IMR-90 (cell line): ENCODE results near the gene DENND1B. TPM values are rescaled to one million over a fixed set of nuclear protein-coding genes. Genes with fewer than 3 reads are reported as not detected.

Source experiments
- ATAC-seq: fragments of 200-7000 bp; cut with Tn5 transposase; 2 replicates; pipeline ENCODE4 v1.9.1; 2020; ENCODE audit warnings: low read depth, mild to moderate bottlenecking, moderate library complexity
- BruUV-seq: library from RNA; stranded (reverse); fragments of 400-500 nt; replicated peaks from 2 replicates; lab custom pipeline; 2021; lab: Mats Ljungman, UMichigan
- CTCF ChIA-PET: fragments of 300-600 bp; formaldehyde crosslinking; extraction: SDS; loops from one replicate; lab custom pipeline; 2021; ENCODE audit warnings: antibody characterized with exemption; lab: Yijun Ruan, JAX
- POLR2A ChIA-PET: fragments of 300-600 bp; sonication (Branson Sonifier 250); formaldehyde crosslinking; loops from one replicate; lab custom pipeline; 2022; ENCODE audit warnings: antibody characterized with exemption; ENCODE audit not compliant: unreplicated experiment; lab: Charles Lee
- DNase-seq: peaks from one replicate; pipeline ENCODE4 v3.0.0; 2013
- H2AFZ ChIP-seq: replicated peaks from 2 replicates; pipeline ENCODE3; 2013; ENCODE audit warnings: low read length, mild to moderate bottlenecking; ENCODE audit not compliant: poor library complexity
- H2AK5ac ChIP-seq: 2 replicates; pipeline ENCODE4 v1.6.1; 2013; ENCODE audit warnings: low read depth, low read length, inconsistent platforms
- H2AK9ac ChIP-seq: replicated peaks from 2 replicates; pipeline ENCODE3; 2013; ENCODE audit warnings: mild to moderate bottlenecking, low read depth, low read length, moderate library complexity; ENCODE audit not compliant: poor library complexity
- H2BK120ac ChIP-seq: 2 replicates; pipeline ENCODE4 v1.6.1; 2013; ENCODE audit warnings: low read depth, low read length, inconsistent platforms
- H2BK15ac ChIP-seq: 3 replicates; pipeline ENCODE4 v1.6.1; 2013; ENCODE audit warnings: low read depth, low read length, inconsistent platforms
- H2BK20ac ChIP-seq: 2 replicates; pipeline ENCODE4 v1.6.1; 2013; ENCODE audit warnings: low read depth, mild to moderate bottlenecking, inconsistent platforms, low read length, moderate library complexity
- H2BK5ac ChIP-seq: 2 replicates; pipeline ENCODE4 v1.6.1; 2013; ENCODE audit warnings: mild to moderate bottlenecking, low read depth, low read length, inconsistent platforms; ENCODE audit not compliant: poor library complexity, severe bottlenecking
- H3K14ac ChIP-seq: replicated peaks from 2 replicates; pipeline ENCODE4 v1.6.1; 2013; ENCODE audit warnings: low read depth, low read length, inconsistent platforms
- H3K18ac ChIP-seq: 2 replicates; pipeline ENCODE4 v1.6.1; 2013; ENCODE audit warnings: low read depth, low read length, control low read depth
- H3K23ac ChIP-seq: 2 replicates; pipeline ENCODE4 v1.6.1; 2013; ENCODE audit warnings: low read depth, low read length, inconsistent platforms
- H3K27ac ChIP-seq: 2 replicates; pipeline ENCODE4 v1.5.1; 2013; ENCODE audit warnings: mild to moderate bottlenecking, control low read depth, low read length; ENCODE audit not compliant: insufficient read depth
- H3K27me3 ChIP-seq: 2 replicates; pipeline ENCODE4 v1.6.1; 2013; ENCODE audit warnings: low read length; ENCODE audit not compliant: control insufficient read depth, insufficient read depth
- H3K36me3 ChIP-seq: 2 replicates; pipeline ENCODE4 v1.6.1; 2013; ENCODE audit warnings: low read length, mixed read lengths; ENCODE audit not compliant: control insufficient read depth, insufficient read depth
- H3K4ac ChIP-seq: 2 replicates; pipeline ENCODE4 v1.6.1; 2013; ENCODE audit warnings: low read depth, low read length, inconsistent platforms
- H3K4me1 ChIP-seq: 2 replicates; pipeline ENCODE4 v1.6.1; 2013; ENCODE audit warnings: low read length, mixed read lengths; ENCODE audit not compliant: control insufficient read depth, insufficient read depth
- H3K4me2 ChIP-seq: 2 replicates; pipeline ENCODE4 v1.6.1; 2013; ENCODE audit warnings: low read depth, mild to moderate bottlenecking, control low read depth, low read length, moderate library complexity
- H3K4me3 ChIP-seq: 2 replicates; pipeline ENCODE4 v1.5.1; 2013; ENCODE audit warnings: low read depth, mild to moderate bottlenecking, control low read depth, low read length, moderate library complexity; ENCODE audit not compliant: insufficient read depth
- H3K56ac ChIP-seq: 2 replicates; pipeline ENCODE4 v1.6.1; 2013; ENCODE audit warnings: low read length, inconsistent platforms; ENCODE audit not compliant: insufficient read depth; ENCODE audit errors: extremely low read depth
- H3K79me1 ChIP-seq, 2 experiments: 2 replicates each; pipeline ENCODE4 v1.6.1; 2013; ENCODE audit warnings: low read length in 2 of 2, inconsistent platforms in 1 of 2, low read depth in 1 of 2
- H3K9ac ChIP-seq: 2 replicates; pipeline ENCODE4 v1.6.1; 2013; ENCODE audit warnings: low read depth, low read length, control low read depth
- H3K9me1 ChIP-seq: 2 replicates; pipeline ENCODE4 v1.6.1; 2013; ENCODE audit warnings: low read length, inconsistent platforms; ENCODE audit not compliant: insufficient read depth
- H3K9me3 ChIP-seq: 2 replicates; pipeline ENCODE4 v1.6.1; 2013; ENCODE audit warnings: low read length; ENCODE audit not compliant: control insufficient read depth, insufficient read depth
- H4K20me1 ChIP-seq: 2 replicates; pipeline ENCODE4 v1.6.1; 2013; ENCODE audit warnings: low read length, inconsistent platforms; ENCODE audit not compliant: insufficient read depth
- H4K5ac ChIP-seq: 2 replicates; pipeline ENCODE4 v1.6.1; 2013; ENCODE audit warnings: mild to moderate bottlenecking, low read depth, low read length, control low read depth
- H4K8ac ChIP-seq, 2 experiments: 2 replicates each; pipeline ENCODE4 v1.6.1; 2013; ENCODE audit warnings: low read depth in 2 of 2, low read length in 2 of 2, control low read depth in 1 of 2, inconsistent platforms in 1 of 2
- H4K91ac ChIP-seq: 2 replicates; pipeline ENCODE4 v1.6.1; 2013; ENCODE audit warnings: low read depth, low read length, inconsistent platforms; ENCODE audit not compliant: insufficient read depth
- CEBPB ChIP-seq: IDR thresholded peaks from 2 replicates; pipeline ENCODE4 v1.6.1; 2012; ENCODE audit warnings: low read depth, low read length, improper control_type of control experiment
- CHD1 ChIP-seq: IDR thresholded peaks from 2 replicates; pipeline ENCODE4 v1.6.1; 2012; ENCODE audit warnings: low read depth, low read length, improper control_type of control experiment
- CTCF ChIP-seq: conservative IDR thresholded peaks from 2 replicates; pipeline ENCODE4 v1.5.1; 2012; ENCODE audit warnings: mild to moderate bottlenecking, low read depth, low read length, improper control_type of control experiment
- ELK1 ChIP-seq: fragments of 150-350 bp; IDR thresholded peaks from 2 replicates; pipeline ENCODE4 v1.6.1; 2016; ENCODE audit warnings: low read depth, mild to moderate bottlenecking, low read length, moderate library complexity, borderline replicate concordance
- MAFK ChIP-seq: IDR thresholded peaks from 2 replicates; pipeline ENCODE4 v1.6.1; 2012; ENCODE audit warnings: low read depth, low read length, improper control_type of control experiment
- MAZ ChIP-seq: IDR thresholded peaks from 2 replicates; pipeline ENCODE4 v1.6.1; 2012; ENCODE audit warnings: low read depth, mild to moderate bottlenecking, low read length, improper control_type of control experiment, moderate library complexity, borderline replicate concordance
- MXI1 ChIP-seq: IDR thresholded peaks from 2 replicates; pipeline ENCODE4 v1.6.1; 2012; ENCODE audit warnings: low read depth, mild to moderate bottlenecking, low read length, moderate library complexity, borderline replicate concordance
- NFE2L2 ChIP-seq: fragments of 150-350 bp; IDR thresholded peaks from 2 replicates; pipeline ENCODE4 v1.6.1; 2016; ENCODE audit warnings: low read depth, mild to moderate bottlenecking, low read length
- RAD21 ChIP-seq: IDR thresholded peaks from 2 replicates; pipeline ENCODE4 v1.6.1; 2012; ENCODE audit warnings: low read length, improper control_type of control experiment
- RFX5 ChIP-seq: IDR thresholded peaks from 2 replicates; pipeline ENCODE4 v1.8.0; 2012; ENCODE audit warnings: low read depth, mild to moderate bottlenecking, low read length, moderate library complexity
- WGBS, 2 experiments: methylation state at CpG; one replicate each; pipeline versions ENCODE4 v1.1.5 to v1.1.7; 2013; ENCODE audit warnings: missing lambda C conversion rate in 2 of 2; ENCODE audit not compliant: insufficient read length in 1 of 2; ENCODE audit errors: extremely low coverage in 2 of 2; 5-methylcytosine and 5-hydroxymethylcytosine counted together
- dilution Hi-C: fragments of 300-500 bp; cut with HindIII; formaldehyde crosslinking; loops from one replicate; pipeline ENCODE4 v1.14.3; 2018; ENCODE audit warnings: low sequenced_read_pairs; ENCODE audit not compliant: unreplicated experiment
- in situ Hi-C: fragments of 300-500 bp; cut with MboI; formaldehyde crosslinking; loops from 3 replicates; pipeline ENCODE4 v1.14.3; 2019; ENCODE audit warnings: low sequenced_read_pairs, inconsistent platforms, mixed read lengths
- intact Hi-C: fragments of 100-400 bp; cut with micrococcal nuclease; formaldehyde crosslinking; loops from 2 replicates; pipeline ENCODE4 v1.10.0; 2022
- polyA plus RNA-seq, 3 experiments: library from polyadenylated mRNA; depleted of rRNA; stranded (reverse); fragments of >200 nt; gene quantifications; 2 replicates each; pipeline ENCODE4 v1.2.3, GENCODE V29; 2012; ENCODE audit warnings: low replicate concordance in 1 of 3
- total RNA-seq: library from RNA; depleted of rRNA; stranded (reverse); fragments of >200 nt; gene quantifications from 2 replicates; pipeline ENCODE4 v1.2.3, GENCODE V29; 2012

DENND1B gene
- total and polyA plus RNA-seq, 2 of the 4 experiments (the other 2 are of a cell fraction) = 4.0 to 24.2 TPM

GRCh38 chr1:197577580-197577979 is 197.7 kb downstream of the DENND1B start:
- BruUV-seq = no TSS peak
- in situ Hi-C loops = no loop called here
- Histone ChIP-seq H4K5ac (no peak overlapping the region), H3K9me1 (no peaks in the 10 kb centered on the region), H3K4me2 (no peak overlapping the region), H3K56ac (no peak overlapping the region), H2BK120ac (no peak overlapping the region), H3K4ac (no peak overlapping the region), H2BK15ac (no peak overlapping the region), H4K20me1 (no peaks in the 10 kb centered on the region), H3K4me1 (no peaks in the 10 kb centered on the region), H3K23ac (no peak overlapping the region), H3K14ac (no peak overlapping the region), H2BK5ac (no peak overlapping the region), H4K8ac (no peak overlapping the region), H4K91ac (no peak overlapping the region), H2BK20ac (no peak overlapping the region), H2AK5ac (no peak overlapping the region), H3K27ac (no peak overlapping the region), H2AFZ (no peak overlapping the region), H3K79me1 (no peaks in the 10 kb centered on the region), H3K18ac (no peak overlapping the region), H3K27me3 (no peaks in the 10 kb centered on the region), H3K9me3 (no peaks in the 10 kb centered on the region), H3K36me3 (no peaks in the 10 kb centered on the region), H3K4me3 (no peak overlapping the region), H3K9ac (no peak overlapping the region), H2AK9ac (no peak overlapping the region)
- dilution Hi-C loops = no loop called here
- CTCF ChIA-PET = interaction anchor here (1.1 kb wide), 1 partner anchor 340 kb away, joined by 3 read pairs; the partner anchor contains the start of gene LHX9
- TF ChIP-seq NFE2L2 (no peak), CHD1 (no peak), RAD21 (no peak), CTCF (no peak), CEBPB (no peak), ELK1 (no peak), MAZ (no peak), MXI1 (no peak), RFX5 (no peak), MAFK (no peak)
- POLR2A ChIA-PET = no interaction called here
- no CpG with 5 or more reads among the region's 2 CpGs for WGBS, 2 experiments
- intact Hi-C loops = no loop called here
- DNase-seq (peak; percentile 70), ATAC-seq (peak; percentile 80)
